Germinal center (tissue), 1 donor: ENCODE data around the gene PRR5.
A peak's percentile ranks its signal among the peaks of the same experiment; 100 is the strongest.
"Not testable (repeated sequence)": the region's sequence is repeated elsewhere in the genome, so short reads cannot be mapped to it uniquely, and the experiment has no call there.

ENCODE experiments used
- DNase-seq: peaks from one replicate; pipeline ENCODE4 v3.0.0; 2012; ENCODE audit warnings: mixed read lengths, low spot score

PRR5 gene

DNA sequence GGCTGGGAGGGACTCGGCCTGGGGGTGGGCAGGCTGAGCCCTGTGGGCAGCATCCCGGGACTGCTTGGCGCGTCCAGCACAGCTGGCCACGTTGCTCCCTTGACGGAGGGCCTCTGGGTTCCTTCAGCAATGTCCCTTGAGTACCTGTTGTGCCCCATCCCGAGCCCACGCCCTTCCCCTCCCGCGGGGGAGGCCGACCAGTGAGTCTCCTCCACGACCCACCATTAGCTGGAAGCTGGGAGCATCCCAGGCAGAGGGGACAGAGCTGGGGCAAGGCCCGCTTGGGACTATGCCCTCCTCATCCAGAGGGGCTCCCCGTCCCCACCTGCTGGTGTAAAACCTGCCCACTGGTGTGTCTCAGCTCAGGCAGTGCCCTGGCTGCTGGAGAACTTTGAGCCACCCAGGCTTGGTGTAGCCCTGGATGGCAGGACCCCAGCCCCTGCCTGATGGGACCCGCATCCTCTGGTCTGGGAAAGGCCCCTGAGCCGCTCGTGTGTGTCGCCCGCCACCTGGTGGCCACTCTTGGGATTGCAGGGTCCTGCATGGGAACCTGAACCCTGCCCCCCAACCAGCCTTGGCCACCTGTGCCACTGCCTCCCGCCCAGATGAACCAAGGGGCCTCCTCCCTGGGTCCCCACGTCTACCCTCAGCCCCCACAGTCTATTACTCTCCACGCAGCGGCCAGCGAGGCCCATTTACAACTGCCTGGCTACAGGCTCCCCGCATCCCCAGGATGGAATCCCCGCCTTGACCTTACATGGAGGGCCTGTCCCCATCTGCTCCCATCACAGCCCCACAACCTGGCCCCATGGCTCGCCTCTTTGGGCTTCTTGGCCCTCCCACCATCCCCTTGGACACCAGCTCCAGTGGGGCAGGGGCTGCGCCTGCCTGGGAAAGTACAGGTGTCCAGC lies 33.8 kb downstream of the PRR5 start:
- peak; percentile 82 for DNase-seq

GRCh38 chr22:44736581-44737405 lies 34.8 kb downstream of the PRR5 start:
- DNase-seq = no peak

- DNase-seq = no peak
These were observed 35.7 kb downstream of the PRR5 start for GRCh38 chr22:44737406-44738346.

DNA sequence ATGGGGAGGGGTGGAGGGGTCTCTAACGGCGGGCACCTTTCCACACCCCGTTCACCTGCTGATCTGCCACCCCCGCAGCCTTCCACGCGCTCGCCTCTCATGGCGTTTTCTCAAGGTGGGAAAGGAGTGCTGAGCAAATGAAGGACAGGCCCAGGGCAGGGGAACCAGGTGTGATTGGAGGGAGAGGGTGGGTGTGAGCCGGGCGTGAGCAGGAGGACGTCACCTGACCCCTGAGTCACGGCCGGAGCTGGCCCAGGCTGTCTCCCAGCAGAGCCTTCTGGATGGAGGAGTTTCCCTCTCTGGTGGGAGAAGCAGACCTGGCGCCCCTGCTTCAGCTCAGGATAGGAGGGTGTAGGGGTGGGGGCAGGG lies 36.3 kb downstream of the PRR5 start:
- no peak for DNase-seq

DNA sequence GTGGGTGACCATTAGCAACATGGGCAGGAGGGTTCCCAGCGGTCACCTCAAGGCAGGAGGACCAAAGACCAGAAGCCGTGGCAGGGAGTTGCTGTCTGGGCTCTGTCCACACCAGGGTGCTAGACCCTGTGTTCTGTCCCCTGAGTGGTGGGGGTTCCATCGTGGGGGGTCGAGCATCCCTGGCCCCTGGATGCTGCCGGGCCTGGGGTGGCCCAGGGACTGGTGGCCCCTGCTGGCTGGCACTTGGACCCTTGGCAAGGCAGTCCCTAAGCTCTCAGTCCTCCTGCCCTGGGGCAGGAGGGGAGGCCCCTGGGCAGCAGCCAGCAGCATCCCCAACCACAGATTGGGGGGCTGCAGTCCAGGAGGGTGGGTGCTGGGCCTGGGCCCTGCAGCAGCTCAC lies 37.0 kb downstream of the PRR5 start:
- no peak for DNase-seq

DNA sequence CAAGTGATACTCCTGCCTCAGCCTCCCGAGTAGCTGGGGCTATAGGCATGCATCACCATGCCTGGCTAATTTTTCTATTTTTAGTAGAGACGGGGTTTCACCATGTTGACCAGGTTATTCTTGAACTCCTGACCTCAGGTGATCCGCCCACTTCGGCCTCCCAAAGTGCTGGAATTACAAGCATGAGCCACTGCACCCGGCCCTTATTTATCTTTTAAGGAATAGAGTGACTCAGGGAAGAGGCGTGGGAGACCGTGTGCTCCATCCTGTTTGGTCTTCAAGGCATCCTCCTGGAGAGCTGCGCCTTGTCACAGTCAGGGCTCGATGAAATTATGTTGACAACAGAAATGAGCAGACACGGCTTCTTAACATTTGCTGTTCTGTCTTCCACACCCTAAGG lies 37.7 kb downstream of the PRR5 start:
- DNase-seq = not testable (repeated sequence)

GRCh38 chr22:44740307-44740706 lies 38.3 kb downstream of the PRR5 start:
- no peak for DNase-seq

DNA sequence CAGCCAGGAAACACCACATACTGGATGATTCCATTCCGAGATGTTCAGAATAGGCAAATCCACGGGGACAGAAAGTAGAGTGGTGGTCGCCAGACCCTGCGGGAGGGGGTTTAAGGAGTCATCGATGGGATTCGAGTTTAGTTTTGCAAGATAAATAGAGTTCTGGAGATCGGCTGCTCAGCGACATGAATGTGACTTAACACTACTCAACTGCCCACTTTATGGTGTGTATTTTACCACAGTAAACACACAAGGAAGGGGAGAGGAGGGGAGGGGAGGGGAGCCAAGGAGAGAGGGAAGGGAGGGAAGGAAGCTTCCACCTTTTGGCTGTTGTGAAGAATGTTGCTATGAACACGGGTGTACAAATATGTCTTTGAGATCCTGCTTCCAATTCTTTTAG lies 39.9 kb downstream of the PRR5 start:
- DNase-seq = no peak

- no peak for DNase-seq
These were observed 41.2 kb downstream of the PRR5 start for GRCh38 chr22:44743247-44743646.

GRCh38 chr22:44743804-44744211 lies 41.8 kb downstream of the PRR5 start:
- DNase-seq = no peak

- DNase-seq = no peak
These were observed 44.1 kb downstream of the PRR5 start for GRCh38 chr22:44745853-44746789.

GRCh38 chr22:44747784-44748127 lies 45.8 kb downstream of the PRR5 start:
- DNase-seq = not testable (repeated sequence)

- no peak for DNase-seq
These were observed 46.5 kb downstream of the PRR5 start for GRCh38 chr22:44748524-44748923.

GRCh38 chr22:44750481-44750880 lies 48.5 kb downstream of the PRR5 start:
- no peak for DNase-seq

GRCh38 chr22:44752285-44753188 lies 50.5 kb downstream of the PRR5 start, which contains the start of gene ARHGAP8:
ARHGAP8 (plus strand) TSS chr22:44752575; CDS start chr22:44786528, 33,953 bp downstream.
- peak; percentile 27 for DNase-seq

- no peak for DNase-seq
These were observed 51.4 kb downstream of the PRR5 start for GRCh38 chr22:44753189-44754042.

GRCh38 chr22:44754998-44755397 lies 53.0 kb downstream of the PRR5 start:
- DNase-seq = no peak

DNA sequence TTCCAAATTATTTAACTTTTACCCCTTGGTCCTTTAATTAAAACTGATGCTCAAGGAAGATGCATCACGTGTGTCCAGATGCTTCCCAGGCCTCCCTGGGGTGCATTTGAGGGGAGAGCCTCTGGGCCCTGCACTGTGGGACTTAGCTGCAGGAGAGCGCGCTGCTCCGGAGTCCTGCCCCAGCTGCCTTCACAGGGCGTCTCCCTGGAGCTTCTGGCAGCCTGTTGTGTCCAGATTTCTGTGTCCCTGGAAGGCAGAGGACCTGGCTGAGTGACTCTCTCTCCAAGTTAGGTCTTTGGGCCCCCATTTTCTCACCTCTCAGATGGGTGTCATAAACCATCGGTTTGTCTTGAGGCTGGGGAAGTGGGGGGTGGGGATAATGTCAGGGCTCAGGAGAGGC lies 53.4 kb downstream of the PRR5 start:
- no peak for DNase-seq

- no peak for DNase-seq
These were observed 54.0 kb downstream of the PRR5 start for GRCh38 chr22:44755956-44756361.
